ENCODE measurements around the gene C1R.

Gene C1R

DNA sequence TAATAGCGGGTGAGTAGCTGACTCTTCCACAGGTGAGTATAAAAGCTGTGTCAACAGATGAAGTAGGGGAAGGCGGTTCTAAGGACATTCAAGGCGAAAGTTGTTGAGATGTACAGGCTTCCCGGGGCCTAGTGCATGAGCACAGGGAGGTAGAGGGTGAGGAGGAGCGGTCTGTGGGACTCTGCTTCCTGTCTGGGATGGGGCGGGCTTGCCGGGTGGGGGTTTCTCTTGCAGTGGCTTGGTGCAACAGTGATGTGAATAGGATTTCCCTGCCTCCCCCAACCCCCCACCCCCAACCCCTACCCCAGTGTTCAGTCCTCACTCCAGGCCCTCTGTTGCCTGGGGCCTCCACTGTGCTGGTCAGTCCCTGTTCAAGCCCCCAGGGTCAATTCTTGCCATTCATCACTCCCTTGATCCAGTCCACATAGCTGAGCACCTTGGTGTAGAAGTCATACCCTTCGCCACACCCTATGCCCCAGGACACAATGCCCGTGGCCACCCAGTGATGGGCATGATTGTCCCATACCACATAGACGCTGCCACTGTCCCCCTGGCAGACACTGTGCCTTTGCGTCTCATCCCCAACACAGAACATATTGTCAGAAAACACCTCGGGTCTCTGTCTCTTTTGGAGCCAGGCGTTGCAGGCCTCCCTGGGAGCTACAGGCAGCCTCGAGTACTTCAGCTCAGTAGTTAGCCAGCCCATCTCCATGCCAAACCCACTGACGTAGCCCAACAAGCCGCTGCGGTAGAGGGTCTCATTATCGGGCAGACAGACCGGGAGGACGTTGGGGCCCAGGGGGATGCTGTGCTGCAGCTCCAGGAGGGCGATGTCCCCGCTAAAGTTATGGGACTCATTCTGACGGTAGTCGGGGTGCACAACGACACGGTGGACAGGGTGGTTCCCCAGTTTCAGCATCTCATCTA, 4.0 kb upstream of the C1R start:
- no peak for DNase-seq

DNA sequence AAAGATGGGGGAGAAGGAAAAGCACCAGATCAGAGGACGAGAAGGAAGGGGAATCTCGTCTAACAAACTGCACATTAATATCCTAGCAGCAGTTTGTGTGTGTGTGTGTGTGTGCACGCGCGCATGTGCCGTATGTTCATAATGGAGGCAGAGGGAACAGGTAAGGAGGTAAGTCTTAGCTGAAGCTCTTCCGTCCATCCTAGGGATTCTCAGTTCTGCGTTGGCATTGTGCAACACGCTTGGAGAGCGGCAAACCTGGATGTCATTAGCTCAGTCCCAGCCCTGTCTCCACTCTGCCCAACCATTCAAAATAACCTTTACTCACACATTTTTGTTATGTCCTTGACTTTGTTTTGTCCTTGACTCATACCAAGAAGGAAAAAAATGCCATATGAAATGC, 1.6 kb upstream of the C1R start:
- DNase-seq = no peak

- no peak for DNase-seq
Measured at GRCh38 chr12:7093486-7093885, 1.2 kb upstream of the C1R start.

- DNase-seq = no peak
Measured at GRCh38 chr12:7092986-7093460, 778 bp upstream of the C1R start.

GRCh38 chr12:7091660-7092228, 501 bp downstream of the C1R start:
- DNase-seq = no peak

DNA sequence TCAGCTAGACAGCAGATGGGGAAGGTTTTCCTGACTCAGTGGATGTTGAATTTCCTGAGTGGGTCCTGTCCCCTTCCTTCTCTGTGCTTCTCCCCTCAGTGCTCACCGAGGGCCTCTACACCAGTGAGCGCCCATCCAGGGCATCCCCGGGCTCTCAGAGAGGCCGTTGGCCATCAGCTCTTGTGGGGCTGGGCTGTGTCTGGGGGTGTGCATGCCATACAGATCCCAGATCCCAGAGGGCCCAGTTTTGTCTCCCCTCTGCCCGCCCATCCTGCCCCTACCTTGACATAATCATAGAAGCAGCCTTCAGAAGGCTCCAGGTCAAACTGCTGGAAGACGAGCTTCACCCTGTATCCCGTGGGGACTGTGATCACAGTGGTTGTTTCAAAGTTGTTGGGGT, 1.1 kb downstream of the C1R start:
- no peak for DNase-seq

DNA sequence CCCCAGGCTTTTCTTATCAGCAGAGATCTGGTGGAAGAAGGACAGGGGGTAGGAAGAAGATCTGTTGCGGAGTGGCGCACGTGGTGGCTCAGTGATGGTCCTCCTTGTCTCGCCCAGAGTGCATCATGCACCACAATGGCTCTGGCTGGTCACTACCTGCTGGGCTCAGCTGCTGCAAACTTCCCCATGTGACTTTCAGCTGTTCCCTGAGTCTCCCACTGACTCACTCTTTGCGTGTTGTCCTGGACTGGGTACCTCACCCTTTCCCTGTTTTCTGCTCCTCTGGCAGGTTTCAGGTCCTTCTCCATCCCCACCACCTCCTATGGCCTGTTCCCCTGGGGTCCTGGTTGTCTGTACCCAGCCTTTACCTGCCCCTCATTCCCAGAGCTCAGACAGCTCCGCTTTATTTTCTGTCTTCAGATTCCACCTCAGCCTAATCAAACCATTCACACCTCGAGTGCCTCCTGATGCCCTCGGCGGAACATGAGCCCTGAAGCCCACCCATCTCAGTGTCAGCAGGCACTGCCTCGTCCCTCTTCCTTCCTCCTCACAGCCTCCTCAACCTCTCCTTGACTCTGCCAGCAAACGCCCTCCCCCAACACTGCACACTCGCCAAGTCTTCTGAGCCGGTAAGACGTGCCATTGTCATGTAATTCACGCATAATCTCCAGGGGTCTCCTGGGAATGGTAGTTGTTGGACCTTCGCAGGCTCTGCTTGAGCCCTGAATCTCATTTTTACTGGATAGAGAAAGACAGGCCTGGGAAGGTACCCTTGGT, 1.8 kb downstream of the C1R start:
- DNase-seq = no peak

- DNase-seq = no peak
Measured at GRCh38 chr12:7089196-7089871, 2.9 kb downstream of the C1R start.

DNA sequence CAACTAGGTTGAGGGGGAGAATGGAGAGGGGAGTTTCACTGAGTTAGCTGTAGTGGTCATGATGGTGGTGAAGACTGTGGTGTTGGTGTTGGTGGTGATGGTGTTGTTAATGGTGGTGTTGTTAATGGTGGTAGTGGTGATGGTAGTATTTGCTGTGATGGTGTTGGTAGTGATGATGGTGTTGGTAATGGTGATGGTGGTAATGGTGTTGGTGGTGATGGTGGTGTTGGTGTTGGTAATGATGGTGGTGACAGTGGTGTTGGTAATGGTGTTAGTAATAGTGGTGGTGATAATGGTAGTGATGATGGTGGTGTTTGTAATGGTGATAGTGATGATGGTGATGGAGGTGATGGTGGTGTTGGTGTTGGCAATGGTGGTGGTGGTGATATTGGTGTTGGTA, 9.1 kb downstream of the C1R start:
- DNase-seq = no peak

- DNase-seq = no peak
Measured at GRCh38 chr12:7081037-7081436, 11.2 kb downstream of the C1R start.

DNA sequence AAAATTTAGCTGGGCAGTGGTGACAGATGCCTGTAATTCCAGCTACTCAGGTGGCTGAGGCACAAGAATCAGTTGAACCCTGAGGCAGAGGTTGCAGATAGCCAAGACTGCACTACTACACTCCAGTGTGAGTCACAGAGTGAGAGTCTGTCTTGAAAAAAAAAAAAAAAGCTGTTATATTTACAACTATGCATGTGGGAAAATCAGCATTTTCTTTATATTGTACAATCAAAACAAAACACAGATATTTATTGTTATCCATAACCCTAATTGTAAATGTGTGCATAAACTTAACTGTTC, 12.5 kb downstream of the C1R start:
- no peak for DNase-seq

GRCh38 chr12:7078163-7078562, 14.1 kb downstream of the C1R start:
- DNase-seq = no peak

GRCh38 chr12:7076493-7076892, 15.8 kb downstream of the C1R start:
- no peak for DNase-seq

DNA sequence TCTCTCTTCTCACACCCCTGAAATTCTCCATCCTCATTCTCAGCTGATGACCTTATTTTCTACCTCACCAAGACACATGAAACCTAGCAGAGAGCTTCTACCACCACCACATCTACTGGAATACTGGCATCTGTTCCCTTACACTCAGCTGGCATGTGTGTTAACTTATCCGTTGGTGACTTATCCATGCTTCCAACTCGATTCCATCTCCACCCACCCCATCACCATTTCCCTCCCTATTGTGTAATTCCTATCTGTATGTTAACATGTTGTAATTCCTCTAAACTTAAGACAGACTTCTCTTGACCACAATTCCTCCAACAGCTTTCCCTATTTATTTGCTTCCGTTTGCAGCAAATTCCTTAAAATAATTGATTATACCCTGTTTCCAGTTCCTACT, 16.3 kb downstream of the C1R start:
- DNase-seq = no peak

- no peak for DNase-seq
Measured at GRCh38 chr12:7075518-7075917, 16.7 kb downstream of the C1R start.

GRCh38 chr12:7073946-7074345, 18.3 kb downstream of the C1R start:
- no peak for DNase-seq

- DNase-seq = no peak
Measured at GRCh38 chr12:7072554-7072953, 19.7 kb downstream of the C1R start.

DNA sequence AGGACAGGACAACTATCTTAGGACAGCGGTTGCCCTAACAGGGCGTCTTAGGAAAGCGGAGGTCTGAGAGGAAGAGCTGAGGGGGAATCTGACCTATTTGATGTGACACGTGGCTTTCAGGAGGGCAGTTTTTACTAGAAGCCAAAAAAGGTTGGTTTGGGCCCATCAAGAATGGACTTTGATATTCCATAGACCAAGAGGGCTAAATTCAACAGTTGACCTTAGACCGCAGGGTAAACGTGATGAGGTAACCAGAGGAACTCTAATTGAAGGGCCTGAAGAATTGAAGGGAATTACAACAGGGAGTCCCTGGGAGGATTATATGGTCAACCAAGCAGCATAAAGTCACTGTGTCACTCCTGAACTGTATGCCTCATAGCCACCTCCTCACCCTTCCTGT, 20.2 kb downstream of the C1R start:
- no peak for DNase-seq

GRCh38 chr12:7069386-7069785, 22.9 kb downstream of the C1R start:
- DNase-seq = no peak

- DNase-seq = no peak
Measured at GRCh38 chr12:7068994-7069346, 23.3 kb downstream of the C1R start.

DNA sequence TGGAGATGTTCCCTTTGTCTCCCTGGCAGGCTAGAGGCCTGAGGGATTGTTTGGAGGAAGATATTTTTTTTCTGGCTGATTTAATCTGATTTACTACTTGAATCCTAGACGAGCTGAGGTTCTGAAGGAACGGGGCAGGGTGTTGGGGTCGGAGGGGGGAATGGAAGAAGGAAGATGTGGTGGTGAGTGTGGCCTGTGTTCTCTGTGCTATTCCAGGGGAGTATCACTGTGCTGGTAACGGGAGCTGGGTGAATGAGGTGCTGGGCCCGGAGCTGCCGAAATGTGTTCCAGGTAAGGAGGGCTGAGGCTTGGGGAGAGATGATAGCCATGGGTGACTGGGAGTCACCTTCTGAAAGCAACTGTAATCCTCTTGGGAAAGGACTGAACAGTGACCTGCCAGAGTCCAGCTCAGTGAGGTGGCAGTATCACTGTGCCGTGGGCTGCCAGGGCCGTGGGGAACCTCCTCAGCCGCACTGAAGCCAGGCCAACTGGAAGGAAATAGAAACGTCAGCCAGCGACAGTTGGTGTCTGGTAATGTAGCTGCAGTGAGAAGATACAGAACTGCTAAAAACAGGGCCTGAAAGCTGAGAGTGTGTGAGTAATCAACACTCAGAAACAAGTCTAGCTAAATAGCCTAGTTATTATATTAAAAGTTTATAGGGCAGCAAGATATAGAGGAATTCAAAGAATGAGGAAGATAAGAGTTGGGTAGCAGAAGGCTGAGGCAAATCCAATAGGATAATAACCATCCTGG, 23.8 kb downstream of the C1R start:
- DNase-seq = no peak

DNA sequence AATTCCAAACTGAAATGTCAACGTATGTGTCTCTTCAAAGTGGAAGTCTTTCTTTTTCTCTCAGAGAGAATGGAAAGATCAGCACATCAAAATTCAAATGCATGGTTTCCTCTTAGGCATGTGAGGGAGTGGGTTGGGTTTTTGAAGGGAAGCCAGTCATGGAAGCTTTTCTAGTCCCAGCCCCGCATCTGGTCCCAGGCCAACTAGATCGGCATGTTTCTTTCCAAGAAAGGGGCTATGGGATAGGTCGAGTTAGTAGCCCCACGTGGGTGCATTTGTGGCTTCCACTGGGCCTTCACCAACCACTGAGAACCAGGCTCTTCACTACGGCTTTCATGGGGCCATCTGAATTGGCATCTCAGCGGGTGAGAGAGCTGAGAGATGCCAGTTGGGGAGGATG, 25.1 kb downstream of the C1R start:
- no peak for DNase-seq

DNA sequence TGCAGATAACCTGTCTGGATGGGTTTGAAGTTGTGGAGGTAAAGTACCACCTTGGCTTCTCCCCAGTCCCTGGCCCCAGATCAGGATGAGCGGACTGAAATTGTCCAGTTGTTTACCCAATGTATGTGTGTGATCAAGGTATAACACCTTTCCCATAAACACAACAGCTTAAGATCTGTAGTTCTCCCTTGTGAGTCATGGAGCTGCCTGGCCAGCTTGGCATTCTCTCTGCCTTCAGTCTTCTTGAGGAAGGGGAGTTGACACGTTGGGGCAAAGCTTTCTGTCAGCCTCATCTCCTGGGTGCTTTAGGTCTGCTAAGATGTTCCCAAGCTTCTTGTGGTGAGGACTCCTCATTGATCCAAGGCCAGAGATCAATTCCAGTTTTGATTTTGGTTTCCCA, 25.6 kb downstream of the C1R start:
- DNase-seq = no peak
